HEK293 (cell line): Measurements from ENCODE around the gene ZNF221.

ENCODE experiments used
- BCL11A ChIP-seq: fragments of 450-650 bp; formaldehyde crosslinking; IDR thresholded peaks from 2 replicates; pipeline ENCODE4 v1.5.1; 2016; ENCODE audit warnings: low read depth, missing biosample characterization, missing genetic modification characterization
- HOXD13 ChIP-seq: sonication (generic); formaldehyde crosslinking; IDR thresholded peaks from 2 replicates; pipeline ENCODE4 v1.8.0; 2022; ENCODE audit warnings: missing genetic modification reagents, borderline replicate concordance
- KLF16 ChIP-seq: fragments of 450-650 bp; formaldehyde crosslinking; IDR thresholded peaks from 2 replicates; pipeline ENCODE4 v1.5.1; 2017; ENCODE audit warnings: missing biosample characterization, missing genetic modification characterization
- MYNN ChIP-seq: fragments of 450-650 bp; formaldehyde crosslinking; IDR thresholded peaks from 2 replicates; pipeline ENCODE4 v1.5.1; 2016; ENCODE audit warnings: missing biosample characterization, missing genetic modification characterization, borderline replicate concordance
- REPIN1 ChIP-seq: fragments of 450-650 bp; formaldehyde crosslinking; IDR thresholded peaks from 2 replicates; pipeline ENCODE4 v1.5.1; 2017; ENCODE audit warnings: missing biosample characterization, missing genetic modification characterization, low read depth
- SETDB1 ChIP-seq: IDR thresholded peaks from one replicate; pipeline ENCODE4 v1.6.1; 2017; ENCODE audit warnings: mild to moderate bottlenecking, low read length, moderate library complexity, mixed read lengths; ENCODE audit not compliant: insufficient read length
- YY1 ChIP-seq: fragments of 450-650 bp; formaldehyde crosslinking; IDR thresholded peaks from 2 replicates; pipeline ENCODE4 v1.5.1; 2018; ENCODE audit warnings: missing biosample characterization, missing genetic modification characterization
- ZFHX2 ChIP-seq: fragments of 450-650 bp; formaldehyde crosslinking; conservative IDR thresholded peaks from 2 replicates; pipeline ENCODE4 v1.5.1; 2016; ENCODE audit warnings: missing biosample characterization, missing genetic modification characterization
- ZNF121 ChIP-seq: fragments of 450-650 bp; formaldehyde crosslinking; IDR thresholded peaks from 2 replicates; pipeline ENCODE4 v1.5.1; 2016; ENCODE audit warnings: missing biosample characterization, missing genetic modification characterization
- ZNF202 ChIP-seq: fragments of 450-650 bp; formaldehyde crosslinking; IDR thresholded peaks from 2 replicates; pipeline ENCODE4 v1.5.1; 2016; ENCODE audit warnings: missing biosample characterization, missing genetic modification characterization, borderline replicate concordance
- ZNF239 ChIP-seq: fragments of 450-650 bp; formaldehyde crosslinking; IDR thresholded peaks from 2 replicates; pipeline ENCODE4 v1.5.1; 2016; ENCODE audit warnings: missing biosample characterization, missing genetic modification characterization
- ZNF302 ChIP-seq: fragments of 450-650 bp; formaldehyde crosslinking; IDR thresholded peaks from 2 replicates; pipeline ENCODE4 v1.5.1; 2016; ENCODE audit warnings: missing biosample characterization, missing genetic modification characterization, low read depth
- ZNF354C ChIP-seq: fragments of 450-650 bp; formaldehyde crosslinking; IDR thresholded peaks from 2 replicates; pipeline ENCODE4 v1.5.1; 2016; ENCODE audit warnings: missing biosample characterization, missing genetic modification characterization, low read depth, borderline replicate concordance
- ZNF366 ChIP-seq: fragments of 450-650 bp; formaldehyde crosslinking; conservative IDR thresholded peaks from 2 replicates; pipeline ENCODE4 v1.5.1; 2016; ENCODE audit warnings: missing biosample characterization, missing genetic modification characterization
- ZNF394 ChIP-seq: fragments of 450-650 bp; formaldehyde crosslinking; IDR thresholded peaks from 2 replicates; pipeline ENCODE4 v1.5.1; 2016; ENCODE audit warnings: missing biosample characterization, missing genetic modification characterization, mild to moderate bottlenecking, moderate library complexity, borderline replicate concordance
- ZNF473 ChIP-seq: fragments of 450-650 bp; formaldehyde crosslinking; IDR thresholded peaks from 2 replicates; pipeline ENCODE4 v1.5.1; 2017; ENCODE audit warnings: missing biosample characterization, missing genetic modification characterization
- ZNF558 ChIP-seq: fragments of 450-650 bp; formaldehyde crosslinking; IDR thresholded peaks from 2 replicates; pipeline ENCODE4 v1.5.1; 2016; ENCODE audit warnings: missing biosample characterization, missing genetic modification characterization
- ZNF561 ChIP-seq: fragments of 450-650 bp; IDR thresholded peaks from 2 replicates; pipeline ENCODE4 v1.5.1; 2018; ENCODE audit warnings: missing biosample characterization, missing genetic modification characterization, borderline replicate concordance
- ZNF623 ChIP-seq: fragments of 450-650 bp; formaldehyde crosslinking; IDR thresholded peaks from 2 replicates; pipeline ENCODE4 v1.5.1; 2016; ENCODE audit warnings: missing biosample characterization, missing genetic modification characterization
- ZNF658 ChIP-seq: fragments of 450-650 bp; formaldehyde crosslinking; IDR thresholded peaks from 2 replicates; pipeline ENCODE4; 2016; ENCODE audit warnings: missing biosample characterization, missing genetic modification characterization
- ZNF777 ChIP-seq: fragments of 450-650 bp; formaldehyde crosslinking; IDR thresholded peaks from 2 replicates; pipeline ENCODE4 v1.5.1; 2017; ENCODE audit warnings: missing biosample characterization, missing genetic modification characterization, borderline replicate concordance
- ZXDB ChIP-seq: fragments of 450-650 bp; formaldehyde crosslinking; IDR thresholded peaks from 2 replicates; pipeline ENCODE4 v1.5.1; 2016; ENCODE audit warnings: missing biosample characterization, missing genetic modification characterization
- TF ChIP-seq, protein P1 (sequence below): sonication (generic); formaldehyde crosslinking; IDR thresholded peaks from 2 replicates; pipeline ENCODE4 v1.8.1; 2022; ENCODE audit warnings: mild to moderate bottlenecking, moderate library complexity, missing genetic modification reagents
- TF ChIP-seq, protein P2 (sequence below): fragments of 450-650 bp; formaldehyde crosslinking; IDR thresholded peaks from 2 replicates; pipeline ENCODE4 v1.5.1; 2017; ENCODE audit warnings: missing biosample characterization, missing genetic modification characterization
- TF ChIP-seq, protein P3 (sequence below): fragments of 450-650 bp; formaldehyde crosslinking; IDR thresholded peaks from 2 replicates; pipeline ENCODE4 v1.5.1; 2017; ENCODE audit warnings: missing biosample characterization, missing genetic modification characterization
- TF ChIP-seq, protein P4 (sequence below): IDR thresholded peaks from 2 replicates; pipeline ENCODE4 v1.6.1; 2011; ENCODE audit warnings: mild to moderate bottlenecking, low read depth, low read length, borderline replicate concordance
- TF ChIP-seq, protein P5 (sequence below): fragments of 450-650 bp; formaldehyde crosslinking; IDR thresholded peaks from 2 replicates; pipeline ENCODE4 v1.5.1; 2016; ENCODE audit warnings: missing biosample characterization, missing genetic modification characterization
- TF ChIP-seq, protein P6 (sequence below): fragments of 450-650 bp; formaldehyde crosslinking; IDR thresholded peaks from 2 replicates; pipeline ENCODE4 v1.5.1; 2016; ENCODE audit warnings: missing biosample characterization, missing genetic modification characterization
- TF ChIP-seq, protein P7 (sequence below): fragments of 450-650 bp; IDR thresholded peaks from 2 replicates; pipeline ENCODE4 v1.5.1; 2018; ENCODE audit warnings: missing biosample characterization, missing genetic modification characterization

Gene ZNF221

DNA sequence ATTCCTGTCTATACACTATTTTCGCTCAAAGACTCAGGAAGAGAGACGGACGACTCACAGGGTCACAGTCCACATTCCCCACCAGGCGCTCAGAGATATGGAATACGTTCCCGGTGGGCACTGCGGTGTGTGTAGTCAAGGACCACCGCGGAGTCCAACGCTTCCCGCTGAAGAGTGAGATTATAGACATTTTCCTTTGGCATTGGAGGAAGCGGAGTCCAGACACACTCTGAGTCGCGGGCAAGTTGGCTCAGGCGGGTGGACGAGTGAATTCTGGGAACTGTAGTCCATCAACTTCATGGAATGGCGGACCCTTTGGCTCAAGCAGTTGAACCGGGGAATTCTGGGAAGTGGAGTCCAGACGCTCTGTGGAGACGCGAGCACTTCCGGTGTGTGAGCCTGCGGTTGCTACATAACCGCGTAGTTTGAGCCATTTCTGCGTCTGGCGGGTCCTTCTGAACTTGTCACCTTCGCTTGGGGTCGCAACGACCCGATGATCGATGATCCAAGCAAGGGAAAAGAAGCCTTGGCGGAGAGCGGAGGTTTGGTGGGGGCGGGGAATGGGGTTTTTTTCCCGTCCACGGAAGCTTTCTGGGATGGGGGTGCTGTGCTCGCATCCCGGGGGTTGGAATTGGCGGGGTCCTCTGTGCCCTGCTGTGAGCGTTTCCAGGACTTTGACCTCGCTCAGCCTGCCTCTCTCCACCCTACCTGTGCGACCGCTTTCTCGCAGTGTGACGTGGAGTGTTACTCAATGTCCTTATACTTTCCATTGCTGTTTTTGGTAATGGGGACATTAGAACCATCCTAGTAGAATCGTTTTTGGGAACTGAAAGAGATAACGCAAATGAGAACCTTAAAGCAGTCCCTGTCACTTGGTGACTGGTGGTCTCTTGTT lies 51.8 kb downstream of the ZNF221 start, which contains the start of gene ZNF230 (continued):
- TF ChIP-seq SETDB1 (peak; percentile 32), ZNF658 (no peak), ZNF366 (tag by site-specific recombination) (no peak), ZNF623 (tag by site-specific recombination) (no peak), ZNF302 (no peak), ZXDB (tag by site-specific recombination) (peak; percentile 88), ZNF561 (tag by site-specific recombination) (no peak; the same call in 1 of the 2 replicates), ZNF394 (peak; percentile 54; the same call in 1 of the 2 replicates), ZNF121 (tag by site-specific recombination) (no peak), REPIN1 (tag by site-specific recombination) (peak; percentile 48; the same call in 1 of the 2 replicates), ZNF777 (tag by site-specific recombination) (0 out of 2 replicates have a peak, but pooled peaks have one; percentile 8), MYNN (tag by site-specific recombination) (peak; percentile 56; the same call in 1 of the 2 replicates), BCL11A (tag by site-specific recombination) (peak; percentile 34; the same call in 1 of the 2 replicates), ZNF239 (tag by site-specific recombination) (no peak), ZNF354C (tag by site-specific recombination) (no peak), ZNF473 (tag by site-specific recombination) (no peak), ZNF558 (tag by site-specific recombination) (peak; percentile 12), YY1 (peak; percentile 97), HOXD13 (CRISPR knock-in tag) (no peak), ZNF202 (no peak), KLF16 (tag by site-specific recombination) (peak; percentile 33), ZFHX2 (tag by site-specific recombination) (peak; percentile 4)
- TF ChIP-seq, protein P1, sequence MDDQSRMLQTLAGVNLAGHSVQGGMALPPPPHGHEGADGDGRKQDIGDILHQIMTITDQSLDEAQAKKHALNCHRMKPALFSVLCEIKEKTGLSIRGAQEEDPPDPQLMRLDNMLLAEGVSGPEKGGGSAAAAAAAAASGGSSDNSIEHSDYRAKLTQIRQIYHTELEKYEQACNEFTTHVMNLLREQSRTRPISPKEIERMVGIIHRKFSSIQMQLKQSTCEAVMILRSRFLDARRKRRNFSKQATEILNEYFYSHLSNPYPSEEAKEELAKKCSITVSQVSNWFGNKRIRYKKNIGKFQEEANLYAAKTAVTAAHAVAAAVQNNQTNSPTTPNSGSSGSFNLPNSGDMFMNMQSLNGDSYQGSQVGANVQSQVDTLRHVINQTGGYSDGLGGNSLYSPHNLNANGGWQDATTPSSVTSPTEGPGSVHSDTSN (CRISPR knock-in tag), result 0 out of 2 replicates have a peak, but pooled peaks have one; percentile 23
- TF ChIP-seq, protein P2, sequence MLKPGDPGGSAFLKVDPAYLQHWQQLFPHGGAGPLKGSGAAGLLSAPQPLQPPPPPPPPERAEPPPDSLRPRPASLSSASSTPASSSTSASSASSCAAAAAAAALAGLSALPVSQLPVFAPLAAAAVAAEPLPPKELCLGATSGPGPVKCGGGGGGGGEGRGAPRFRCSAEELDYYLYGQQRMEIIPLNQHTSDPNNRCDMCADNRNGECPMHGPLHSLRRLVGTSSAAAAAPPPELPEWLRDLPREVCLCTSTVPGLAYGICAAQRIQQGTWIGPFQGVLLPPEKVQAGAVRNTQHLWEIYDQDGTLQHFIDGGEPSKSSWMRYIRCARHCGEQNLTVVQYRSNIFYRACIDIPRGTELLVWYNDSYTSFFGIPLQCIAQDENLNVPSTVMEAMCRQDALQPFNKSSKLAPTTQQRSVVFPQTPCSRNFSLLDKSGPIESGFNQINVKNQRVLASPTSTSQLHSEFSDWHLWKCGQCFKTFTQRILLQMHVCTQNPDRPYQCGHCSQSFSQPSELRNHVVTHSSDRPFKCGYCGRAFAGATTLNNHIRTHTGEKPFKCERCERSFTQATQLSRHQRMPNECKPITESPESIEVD (tag by site-specific recombination), result no peak
- TF ChIP-seq, protein P3, sequence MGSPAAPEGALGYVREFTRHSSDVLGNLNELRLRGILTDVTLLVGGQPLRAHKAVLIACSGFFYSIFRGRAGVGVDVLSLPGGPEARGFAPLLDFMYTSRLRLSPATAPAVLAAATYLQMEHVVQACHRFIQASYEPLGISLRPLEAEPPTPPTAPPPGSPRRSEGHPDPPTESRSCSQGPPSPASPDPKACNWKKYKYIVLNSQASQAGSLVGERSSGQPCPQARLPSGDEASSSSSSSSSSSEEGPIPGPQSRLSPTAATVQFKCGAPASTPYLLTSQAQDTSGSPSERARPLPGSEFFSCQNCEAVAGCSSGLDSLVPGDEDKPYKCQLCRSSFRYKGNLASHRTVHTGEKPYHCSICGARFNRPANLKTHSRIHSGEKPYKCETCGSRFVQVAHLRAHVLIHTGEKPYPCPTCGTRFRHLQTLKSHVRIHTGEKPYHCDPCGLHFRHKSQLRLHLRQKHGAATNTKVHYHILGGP (tag by site-specific recombination), result no peak
- TF ChIP-seq, protein P4, sequence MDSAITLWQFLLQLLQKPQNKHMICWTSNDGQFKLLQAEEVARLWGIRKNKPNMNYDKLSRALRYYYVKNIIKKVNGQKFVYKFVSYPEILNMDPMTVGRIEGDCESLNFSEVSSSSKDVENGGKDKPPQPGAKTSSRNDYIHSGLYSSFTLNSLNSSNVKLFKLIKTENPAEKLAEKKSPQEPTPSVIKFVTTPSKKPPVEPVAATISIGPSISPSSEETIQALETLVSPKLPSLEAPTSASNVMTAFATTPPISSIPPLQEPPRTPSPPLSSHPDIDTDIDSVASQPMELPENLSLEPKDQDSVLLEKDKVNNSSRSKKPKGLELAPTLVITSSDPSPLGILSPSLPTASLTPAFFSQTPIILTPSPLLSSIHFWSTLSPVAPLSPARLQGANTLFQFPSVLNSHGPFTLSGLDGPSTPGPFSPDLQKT, result no peak
- TF ChIP-seq, protein P5, sequence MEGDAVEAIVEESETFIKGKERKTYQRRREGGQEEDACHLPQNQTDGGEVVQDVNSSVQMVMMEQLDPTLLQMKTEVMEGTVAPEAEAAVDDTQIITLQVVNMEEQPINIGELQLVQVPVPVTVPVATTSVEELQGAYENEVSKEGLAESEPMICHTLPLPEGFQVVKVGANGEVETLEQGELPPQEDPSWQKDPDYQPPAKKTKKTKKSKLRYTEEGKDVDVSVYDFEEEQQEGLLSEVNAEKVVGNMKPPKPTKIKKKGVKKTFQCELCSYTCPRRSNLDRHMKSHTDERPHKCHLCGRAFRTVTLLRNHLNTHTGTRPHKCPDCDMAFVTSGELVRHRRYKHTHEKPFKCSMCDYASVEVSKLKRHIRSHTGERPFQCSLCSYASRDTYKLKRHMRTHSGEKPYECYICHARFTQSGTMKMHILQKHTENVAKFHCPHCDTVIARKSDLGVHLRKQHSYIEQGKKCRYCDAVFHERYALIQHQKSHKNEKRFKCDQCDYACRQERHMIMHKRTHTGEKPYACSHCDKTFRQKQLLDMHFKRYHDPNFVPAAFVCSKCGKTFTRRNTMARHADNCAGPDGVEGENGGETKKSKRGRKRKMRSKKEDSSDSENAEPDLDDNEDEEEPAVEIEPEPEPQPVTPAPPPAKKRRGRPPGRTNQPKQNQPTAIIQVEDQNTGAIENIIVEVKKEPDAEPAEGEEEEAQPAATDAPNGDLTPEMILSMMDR (tag by site-specific recombination), result peak; percentile 83
- TF ChIP-seq, protein P6, sequence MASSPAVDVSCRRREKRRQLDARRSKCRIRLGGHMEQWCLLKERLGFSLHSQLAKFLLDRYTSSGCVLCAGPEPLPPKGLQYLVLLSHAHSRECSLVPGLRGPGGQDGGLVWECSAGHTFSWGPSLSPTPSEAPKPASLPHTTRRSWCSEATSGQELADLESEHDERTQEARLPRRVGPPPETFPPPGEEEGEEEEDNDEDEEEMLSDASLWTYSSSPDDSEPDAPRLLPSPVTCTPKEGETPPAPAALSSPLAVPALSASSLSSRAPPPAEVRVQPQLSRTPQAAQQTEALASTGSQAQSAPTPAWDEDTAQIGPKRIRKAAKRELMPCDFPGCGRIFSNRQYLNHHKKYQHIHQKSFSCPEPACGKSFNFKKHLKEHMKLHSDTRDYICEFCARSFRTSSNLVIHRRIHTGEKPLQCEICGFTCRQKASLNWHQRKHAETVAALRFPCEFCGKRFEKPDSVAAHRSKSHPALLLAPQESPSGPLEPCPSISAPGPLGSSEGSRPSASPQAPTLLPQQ, result peak; percentile 93
- TF ChIP-seq, protein P7, sequence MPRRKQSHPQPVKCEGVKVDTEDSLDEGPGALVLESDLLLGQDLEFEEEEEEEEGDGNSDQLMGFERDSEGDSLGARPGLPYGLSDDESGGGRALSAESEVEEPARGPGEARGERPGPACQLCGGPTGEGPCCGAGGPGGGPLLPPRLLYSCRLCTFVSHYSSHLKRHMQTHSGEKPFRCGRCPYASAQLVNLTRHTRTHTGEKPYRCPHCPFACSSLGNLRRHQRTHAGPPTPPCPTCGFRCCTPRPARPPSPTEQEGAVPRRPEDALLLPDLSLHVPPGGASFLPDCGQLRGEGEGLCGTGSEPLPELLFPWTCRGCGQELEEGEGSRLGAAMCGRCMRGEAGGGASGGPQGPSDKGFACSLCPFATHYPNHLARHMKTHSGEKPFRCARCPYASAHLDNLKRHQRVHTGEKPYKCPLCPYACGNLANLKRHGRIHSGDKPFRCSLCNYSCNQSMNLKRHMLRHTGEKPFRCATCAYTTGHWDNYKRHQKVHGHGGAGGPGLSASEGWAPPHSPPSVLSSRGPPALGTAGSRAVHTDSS (tag by site-specific recombination), result no peak
